Psoas muscle (tissue), 8 donors: ENCODE measurements around the gene ADGRF3. TPM values are rescaled to one million over a fixed set of nuclear protein-coding genes. Genes with fewer than 3 reads are reported as not detected.
"Not testable (repeated sequence)": the region's sequence is repeated elsewhere in the genome, so short reads cannot be mapped to it uniquely, and the experiment has no call there.

ENCODE experiments used
- ATAC-seq, 4 donors: fragments of 200-7000 bp; cut with Tn5 transposase; one replicate each; pipeline ENCODE4 v1.9.1; 2020; ENCODE audit warnings: moderate library complexity in 3 of 4, mild to moderate bottlenecking in 2 of 4
- DNase-seq, 2 donors: peaks; one replicate each; pipeline ENCODE4 v3.0.0-alpha.2; 2020
- H3K27ac ChIP-seq: fragments of 200-600 bp; one replicate; pipeline ENCODE4 v1.8.0; 2022
- H3K27me3 ChIP-seq, 3 donors: fragments of 200-600 bp in 1 of 3; one replicate each; pipeline versions ENCODE4 v1.6.1 to v1.8.0; 2013 to 2022; ENCODE audit warnings: low read length in 2 of 3, mild to moderate bottlenecking in 2 of 3, moderate library complexity in 1 of 3; ENCODE audit not compliant: insufficient read depth in 3 of 3
- H3K36me3 ChIP-seq, 2 donors: fragments of 200-600 bp in 1 of 2; one replicate each; pipeline versions ENCODE4 v1.6.1 to v1.8.0; 2013 to 2022; ENCODE audit warnings: low read depth in 1 of 2, mild to moderate bottlenecking in 1 of 2, moderate library complexity in 1 of 2; ENCODE audit not compliant: insufficient read depth in 1 of 2
- H3K4me1 ChIP-seq: fragments of 200-600 bp; one replicate; pipeline ENCODE4 v1.8.0; 2022
- H3K4me3 ChIP-seq: fragments of 200-600 bp; one replicate; pipeline ENCODE4 v1.8.0; 2022; ENCODE audit warnings: mild to moderate bottlenecking
- H3K9me3 ChIP-seq: fragments of 200-600 bp; one replicate; pipeline ENCODE4 v1.8.0; 2022
- CTCF ChIP-seq: fragments of 200-600 bp; IDR thresholded peaks from one replicate; pipeline ENCODE4 v1.8.0; 2022; ENCODE audit warnings: antibody characterized with exemption
- WGBS, 3 donors: extraction: QIAGEN DNeasy Blood & Tissue Kit; methylation state at CpG; one replicate each; pipeline versions ENCODE4 v1.1.6 to v1.1.7; 2013; 5-methylcytosine and 5-hydroxymethylcytosine counted together
- intact Hi-C, 2 donors: fragments of 100-400 bp; cut with DNase I; formaldehyde crosslinking; loops; one replicate each; pipeline versions ENCODE4 v1.11.0 to v1.14.2; 2022
- polyA plus RNA-seq, 3 donors: library from polyadenylated mRNA; stranded (reverse); fragments of 200-250 nt; gene quantifications; one replicate each; pipeline ENCODE4 v1.2.3, GENCODE V29; 2013
- total RNA-seq, 4 donors: library from RNA; stranded (reverse); fragmentation: NEBNext Ultra II Directional in 2 of 4; extraction: Animal tissue kit (Norgen Biotek cat#: 25700) in 2 of 4; gene quantifications; one replicate each; pipeline versions ENCODE4 v1.2.1 to v1.2.4, GENCODE V29; 2021 to 2023
- donor health status: healthy with polysubstance abuse.
- donor health status: DM: no; HTN: no; CAD: no; lungs with moderate emphysema.
- donor health status: Bipolar disorder and iron deficiency.
- donor health status: healthy.
- donor health status: DM: yes; HTN: yes; CAD: no.
- donor health status: DM: no; HTN: no; CAD: no.
- donor health status: DM: no; HTN: no; CAD: no.
- donor health status: DM: yes; HTN: yes; CAD: no.

ADGRF3 gene
- total and polyA plus RNA-seq, 7 donors: 0.03 to 0.48 (median 0.18) TPM; not detected in 3

GRCh38 chr2:26327291-26328272 lies 19.0 kb downstream of the ADGRF3 start:
- no peak for DNase-seq
- no peak for TF ChIP-seq CTCF
- Histone ChIP-seq H3K4me1 (peaks cover 3% of the 10 kb centered on the region), H3K27ac (no peak overlapping the region), H3K36me3 (no peaks in the 10 kb centered on the region), H3K9me3 (no peaks in the 10 kb centered on the region), H3K27me3 (no peaks in the 10 kb centered on the region), H3K4me3 (no peak overlapping the region)
- intact Hi-C loops: loop anchor here in 1 of 2 donors (5.0 kb wide), 1 partner anchor 85 kb away; the partner anchor contains the start of genes HADHA and HADHB
- ATAC-seq: no peak
- 59 to 66% (median 63%) methylated on average over 5 of the region's 5 CpGs for WGBS, 3 donors

- Histone ChIP-seq H3K27ac (no peak overlapping the region), H3K4me3 (no peak overlapping the region), H3K27me3 (no peaks in the 10 kb centered on the region), H3K4me1 (peaks cover 3% of the 10 kb centered on the region), H3K9me3 (no peaks in the 10 kb centered on the region), H3K36me3 (no peaks in the 10 kb centered on the region)
- intact Hi-C loops: loop anchor here in 1 of 2 donors (5.0 kb wide), 1 partner anchor 84 kb away; the partner anchor contains the start of genes HADHA and HADHB
- 91 to 100% (median 98%) methylated on average over 1 of the region's 1 CpG for WGBS, 3 donors
- DNase-seq (no peak), ATAC-seq (no peak)
- TF ChIP-seq CTCF: no peak
Observed at GRCh38 chr2:26326514-26326913, 20.1 kb downstream of the ADGRF3 start.

GRCh38 chr2:26325851-26326250 lies 20.7 kb downstream of the ADGRF3 start:
- WGBS, 3 donors: 67 to 76% (median 76%) methylated on average over 4 of the region's 4 CpGs
- Histone ChIP-seq H3K9me3 (no peaks in the 10 kb centered on the region), H3K27ac (no peak overlapping the region), H3K27me3 (no peaks in the 10 kb centered on the region), H3K36me3 (no peaks in the 10 kb centered on the region), H3K4me3 (no peak overlapping the region), H3K4me1 (peaks cover 3% of the 10 kb centered on the region)
- ATAC-seq: no peak
- intact Hi-C loops: loop anchor here in 1 of 2 donors (5.0 kb wide), 1 partner anchor 84 kb away; the partner anchor contains the start of genes HADHA and HADHB
- no peak for DNase-seq
- no peak for TF ChIP-seq CTCF

- intact Hi-C loops: loop anchor here in 1 of 2 donors (5.0 kb wide), 1 partner anchor 83 kb away; the partner anchor contains the start of genes HADHA and HADHB
Observed at GRCh38 chr2:26324903-26325302, 21.7 kb downstream of the ADGRF3 start.

GRCh38 chr2:26324479-26324878 lies 22.1 kb downstream of the ADGRF3 start:
- H3K4me3 ChIP-seq, H3K9me3 ChIP-seq, DNase-seq, H3K27me3 ChIP-seq, H3K4me1 ChIP-seq, H3K27ac ChIP-seq, ATAC-seq, intact Hi-C loops, H3K36me3 ChIP-seq: not testable (repeated sequence)

More at GRCh38 chr2:26324903-26325302, 21.7 kb downstream of the ADGRF3 start:
- no peaks in the 10 kb centered on the region for H3K36me3 ChIP-seq
- TF ChIP-seq CTCF: no peak
- H3K27me3 ChIP-seq: no peaks in the 10 kb centered on the region
- no peak overlapping the region for H3K4me3 ChIP-seq
- 24 to 47% (median 40%) methylated on average over 3 of the region's 3 CpGs for WGBS, 3 donors
- peaks cover 1% of the 10 kb centered on the region for H3K4me1 ChIP-seq
- ATAC-seq (no peak), DNase-seq (no peak)
- no peak overlapping the region for H3K27ac ChIP-seq
- H3K9me3 ChIP-seq: no peaks in the 10 kb centered on the region
